Neural cell (in vitro differentiated cells): ENCODE data around the gene SCTR.

Source experiments
- CTCF ChIP-seq: fragments of 450-650 bp; IDR thresholded peaks from 2 replicates; pipeline ENCODE4 v1.5.1; 2014; ENCODE audit warnings: antibody characterized with exemption, mild to moderate bottlenecking, moderate library complexity; ENCODE audit not compliant: poor library complexity, severe bottlenecking
- EP300 ChIP-seq: fragments of 450-650 bp; conservative IDR thresholded peaks from 2 replicates; pipeline ENCODE4 v1.6.1; 2014; ENCODE audit warnings: antibody characterized with exemption, mild to moderate bottlenecking, moderate library complexity; ENCODE audit not compliant: poor library complexity, severe bottlenecking
- EZH2 ChIP-seq: fragments of 200-600, 300-800 bp; shearing (Covaris generic), sonication (generic); IDR thresholded peaks from 2 replicates; pipeline ENCODE4 v1.6.1; 2014; ENCODE audit warnings: antibody characterized with exemption, low read length, borderline replicate concordance, mild to moderate bottlenecking; ENCODE audit not compliant: insufficient read depth, poor library complexity, severe bottlenecking
- MXI1 ChIP-seq: fragments of 450-650 bp; conservative IDR thresholded peaks from 2 replicates; pipeline ENCODE4 v1.6.1; 2014; ENCODE audit warnings: antibody characterized with exemption, mild to moderate bottlenecking; ENCODE audit not compliant: poor library complexity, severe bottlenecking
- POLR2AphosphoS5 ChIP-seq: IDR thresholded peaks from 2 replicates; pipeline ENCODE4 v1.6.1; 2012
- RAD21 ChIP-seq: fragments of 450-650 bp; conservative IDR thresholded peaks from 2 replicates; pipeline ENCODE4 v1.6.1; 2014; ENCODE audit warnings: antibody characterized with exemption, mild to moderate bottlenecking, moderate library complexity
- REST ChIP-seq: IDR thresholded peaks from 2 replicates; pipeline ENCODE4 v1.6.1; 2012; ENCODE audit warnings: borderline replicate concordance

DNA sequence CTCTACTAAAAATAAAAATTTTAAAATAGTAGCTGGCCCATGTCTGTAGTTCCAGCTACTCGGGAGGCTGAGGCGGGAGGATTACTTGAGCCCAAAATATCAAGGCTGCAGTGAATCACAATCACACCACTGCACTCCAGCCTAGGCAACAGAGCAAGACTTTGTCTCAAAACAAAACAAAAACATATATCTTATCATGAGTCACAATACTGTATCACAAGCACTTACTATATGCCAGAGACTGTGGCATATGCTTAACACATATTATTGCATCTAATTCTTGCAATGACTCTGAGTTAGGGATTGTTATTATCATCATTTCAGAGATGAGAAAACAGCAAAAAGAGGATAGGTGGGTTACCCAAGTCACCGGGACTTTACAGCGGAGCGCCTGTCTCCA, 122.2 kb downstream of the SCTR start:
- no peak for TF ChIP-seq CTCF
- no peak for TF ChIP-seq EP300
- TF ChIP-seq POLR2AphosphoS5: no peak
- TF ChIP-seq EZH2: no peak
- no peak for TF ChIP-seq MXI1
- no peak for TF ChIP-seq RAD21
- no peak for TF ChIP-seq REST
